ENCODE data around the gene LRRC4C. TPM values are rescaled to one million over a fixed set of nuclear protein-coding genes. Genes with fewer than 3 reads are reported as not detected.

LRRC4C gene
- total RNA-seq, 1 experiment from 2014 or later: 0.15 TPM

- TF ChIP-seq TCF7L2 (IDR thresholded peaks at IDR 0.05; ENCODE audit: low read depth, low read length) (no peak), POLR2AphosphoS5 (IDR thresholded peaks at IDR 0.05; ENCODE audit: low read depth, low read length) (no peak), REST (IDR thresholded peaks at IDR 0.05; ENCODE audit: insufficient read depth in 1 of 2, low read depth in 2 of 2, low read length in 1 of 2) (no peak), SIN3A (IDR thresholded peaks at IDR 0.05; ENCODE audit: borderline replicate concordance, insufficient read depth, low read depth, low read length) (no peak), CTCF (IDR thresholded peaks at IDR 0.05) (no peak)
- CTCF ChIA-PET: no interaction called here
- BruUV-seq (replicated peaks): no TSS peak
- DNase-seq (ENCODE audit: low read depth, low spot score) (no peak), ATAC-seq (no peak)
- in situ Hi-C loops (cut with HindIII; ENCODE audit: low pct_unique_long_range_greater_than_20kb, low sequenced_read_pairs) (no loop called here), intact Hi-C loops (cut with micrococcal nuclease; ENCODE audit: unreplicated experiment) (no loop called here)
- POLR2A ChIA-PET: no interaction called here
- Histone ChIP-seq H3K27me3 (ENCODE audit: control insufficient read depth, insufficient read depth, low read length) (no peaks in the 10 kb centered on the region), H3K36me3 (ENCODE audit: control insufficient read depth, insufficient read depth, low read length) (no peaks in the 10 kb centered on the region), H3K9me3 (ENCODE audit: control insufficient read depth, insufficient read depth, low read depth, low read length) (no peaks in the 10 kb centered on the region), H3K27ac (ENCODE audit: low read length) (no peak overlapping the region), H3K4me3 (ENCODE audit: low read depth in 2 of 2, low read length in 2 of 2) (no peak overlapping the region), H3K4me1 (ENCODE audit: control insufficient read depth, insufficient read depth, low read length) (no peaks in the 10 kb centered on the region)
Observed at GRCh38 chr11:40958707-40959106, 500.7 kb downstream of the LRRC4C start.

GRCh38 chr11:40952479-40952878 lies 507.0 kb downstream of the LRRC4C start:
- TF ChIP-seq TCF7L2 (IDR thresholded peaks at IDR 0.05; ENCODE audit: low read depth, low read length) (no peak), CTCF (IDR thresholded peaks at IDR 0.05) (no peak), POLR2AphosphoS5 (IDR thresholded peaks at IDR 0.05; ENCODE audit: low read depth, low read length) (no peak), SIN3A (IDR thresholded peaks at IDR 0.05; ENCODE audit: borderline replicate concordance, insufficient read depth, low read depth, low read length) (no peak), REST (IDR thresholded peaks at IDR 0.05; ENCODE audit: insufficient read depth in 1 of 2, low read depth in 2 of 2, low read length in 1 of 2) (no peak)
- Histone ChIP-seq H3K27me3 (ENCODE audit: control insufficient read depth, insufficient read depth, low read length) (no peaks in the 10 kb centered on the region), H3K27ac (ENCODE audit: low read length) (no peak overlapping the region), H3K4me1 (ENCODE audit: control insufficient read depth, insufficient read depth, low read length) (no peaks in the 10 kb centered on the region), H3K4me3 (ENCODE audit: low read depth in 2 of 2, low read length in 2 of 2) (no peak overlapping the region), H3K36me3 (ENCODE audit: control insufficient read depth, insufficient read depth, low read length) (no peaks in the 10 kb centered on the region), H3K9me3 (ENCODE audit: control insufficient read depth, insufficient read depth, low read depth, low read length) (no peaks in the 10 kb centered on the region)
- no TSS peak for BruUV-seq (replicated peaks)
- no peak for ATAC-seq
- CTCF ChIA-PET: no interaction called here
- DNase-seq (ENCODE audit: low read depth, low spot score): no peak
- intact Hi-C loops (cut with micrococcal nuclease; ENCODE audit: unreplicated experiment): no loop called here
- in situ Hi-C loops (cut with HindIII; ENCODE audit: low pct_unique_long_range_greater_than_20kb, low sequenced_read_pairs): no loop called here
- POLR2A ChIA-PET: no interaction called here

Data from Panc1 (cell line).